ENCODE results near the gene EMID1. TPM values are rescaled to one million over a fixed set of nuclear protein-coding genes. Genes with fewer than 3 reads are reported as not detected.

EMID1 gene
- total RNA-seq, 2 experiments from 2014 or later = not detected

- no peaks in the 10 kb centered on the region for H3K36me3 Mint-ChIP-seq (ENCODE audit: low read depth)
- H3K27me3 Mint-ChIP-seq (ENCODE audit: low read depth) = peaks cover 44% of the 10 kb centered on the region
- H3K27ac Mint-ChIP-seq = no peak overlapping the region
- H3K4me1 Mint-ChIP-seq (ENCODE audit: low read depth) = peaks cover 20% of the 10 kb centered on the region
- CTCF ChIA-PET = interaction anchor here (1.1 kb wide), 1 partner anchor 53 kb away, joined by 3 read pairs; no protein-coding TSS in a partner anchor
- no peaks in the 10 kb centered on the region for H3K9me3 Mint-ChIP-seq (ENCODE audit: insufficient read depth)
- ATAC-seq = no peak
- POLR2A ChIA-PET = no interaction called here
- H3K4me3 Mint-ChIP-seq = no peak overlapping the region
- DNase-seq = no peak
These were observed 1.5 kb downstream of the EMID1 start for GRCh38 chr22:29207243-29207550.

GRCh38 chr22:29207562-29208501, 2.1 kb downstream of the EMID1 start:
- DNase-seq (no peak), ATAC-seq (no peak)
- Mint-ChIP-seq H3K4me1 (ENCODE audit: low read depth) (peaks cover 14% of the 10 kb centered on the region), H3K36me3 (ENCODE audit: low read depth) (no peaks in the 10 kb centered on the region), H3K9me3 (ENCODE audit: insufficient read depth) (no peaks in the 10 kb centered on the region), H3K27me3 (ENCODE audit: low read depth) (peaks cover 44% of the 10 kb centered on the region), H3K27ac (no peak overlapping the region), H3K4me3 (no peak overlapping the region)
- ChIA-PET CTCF (interaction anchor here (1.1 kb wide), 1 partner anchor 54 kb away, joined by 3 read pairs; no protein-coding TSS in a partner anchor), POLR2A (no interaction called here)

- POLR2A ChIA-PET = interaction anchor here (0.7 kb wide), 1 partner anchor 11 kb away, joined by 3 read pairs; no protein-coding TSS in a partner anchor
- DNase-seq = no peak
- CTCF ChIA-PET = no interaction called here
- no peak for ATAC-seq
- H3K27me3 Mint-ChIP-seq (ENCODE audit: low read depth) = peaks cover 43% of the 10 kb centered on the region
- H3K9me3 Mint-ChIP-seq (ENCODE audit: insufficient read depth) = no peaks in the 10 kb centered on the region
- peaks cover 9% of the 10 kb centered on the region for H3K4me1 Mint-ChIP-seq (ENCODE audit: low read depth)
- no peak overlapping the region for H3K27ac Mint-ChIP-seq
- H3K36me3 Mint-ChIP-seq (ENCODE audit: low read depth) = no peaks in the 10 kb centered on the region
- no peak overlapping the region for H3K4me3 Mint-ChIP-seq
These were observed 2.8 kb downstream of the EMID1 start for GRCh38 chr22:29208502-29208862.

GRCh38 chr22:29208879-29209623, 3.4 kb downstream of the EMID1 start:
- peaks cover 40% of the 10 kb centered on the region for H3K27me3 Mint-ChIP-seq (ENCODE audit: low read depth)
- no peaks in the 10 kb centered on the region for H3K36me3 Mint-ChIP-seq (ENCODE audit: low read depth)
- ChIA-PET POLR2A (interaction anchor here (0.7 kb wide), 1 partner anchor 11 kb away, joined by 3 read pairs; no protein-coding TSS in a partner anchor), CTCF (no interaction called here)
- H3K4me3 Mint-ChIP-seq = no peak overlapping the region
- H3K27ac Mint-ChIP-seq = no peak overlapping the region
- ATAC-seq (no peak), DNase-seq (no peak)
- peaks cover 5% of the 10 kb centered on the region for H3K4me1 Mint-ChIP-seq (ENCODE audit: low read depth)
- no peaks in the 10 kb centered on the region for H3K9me3 Mint-ChIP-seq (ENCODE audit: insufficient read depth)

GRCh38 chr22:29209624-29209929, 3.9 kb downstream of the EMID1 start:
- ChIA-PET CTCF (no interaction called here), POLR2A (interaction anchor here (0.9 kb wide), 1 partner anchor 59 kb away, joined by 3 read pairs; no protein-coding TSS in a partner anchor)
- Mint-ChIP-seq H3K27ac (no peak overlapping the region), H3K4me3 (no peak overlapping the region), H3K9me3 (ENCODE audit: insufficient read depth) (no peaks in the 10 kb centered on the region), H3K4me1 (ENCODE audit: low read depth) (peaks cover 2% of the 10 kb centered on the region), H3K36me3 (ENCODE audit: low read depth) (no peaks in the 10 kb centered on the region), H3K27me3 (ENCODE audit: low read depth) (peaks cover 35% of the 10 kb centered on the region)
- no peak for DNase-seq
- ATAC-seq = no peak

- ATAC-seq (no peak), DNase-seq (no peak)
- Mint-ChIP-seq H3K4me1 (ENCODE audit: low read depth) (peaks cover 2% of the 10 kb centered on the region), H3K9me3 (ENCODE audit: insufficient read depth) (no peaks in the 10 kb centered on the region), H3K27ac (no peak overlapping the region), H3K36me3 (ENCODE audit: low read depth) (no peaks in the 10 kb centered on the region), H3K27me3 (ENCODE audit: low read depth) (peaks cover 26% of the 10 kb centered on the region), H3K4me3 (no peak overlapping the region)
- CTCF ChIA-PET = no interaction called here
- POLR2A ChIA-PET = no interaction called here
These were observed 5.4 kb downstream of the EMID1 start for GRCh38 chr22:29211066-29211465.

- ChIA-PET CTCF (no interaction called here), POLR2A (no interaction called here)
- DNase-seq (no peak), ATAC-seq (no peak)
- Mint-ChIP-seq H3K36me3 (ENCODE audit: low read depth) (no peaks in the 10 kb centered on the region), H3K4me1 (ENCODE audit: low read depth) (no peaks in the 10 kb centered on the region), H3K9me3 (ENCODE audit: insufficient read depth) (no peaks in the 10 kb centered on the region), H3K4me3 (no peak overlapping the region), H3K27ac (no peak overlapping the region), H3K27me3 (ENCODE audit: low read depth) (peaks cover 23% of the 10 kb centered on the region)
These were observed 5.8 kb downstream of the EMID1 start for GRCh38 chr22:29211466-29211865.

GRCh38 chr22:29212743-29213142, 7.0 kb downstream of the EMID1 start:
- Mint-ChIP-seq H3K4me3 (no peak overlapping the region), H3K27me3 (ENCODE audit: low read depth) (peaks cover 11% of the 10 kb centered on the region), H3K4me1 (ENCODE audit: low read depth) (no peaks in the 10 kb centered on the region), H3K27ac (no peak overlapping the region), H3K36me3 (ENCODE audit: low read depth) (no peaks in the 10 kb centered on the region), H3K9me3 (ENCODE audit: insufficient read depth) (no peaks in the 10 kb centered on the region)
- ATAC-seq (no peak), DNase-seq (no peak)
- ChIA-PET CTCF (no interaction called here), POLR2A (interaction anchor here (1.1 kb wide), 1 partner anchor 9 kb away, joined by 3 read pairs; no protein-coding TSS in a partner anchor)

- POLR2A ChIA-PET = interaction anchor here (1.1 kb wide), 1 partner anchor 10 kb away, joined by 3 read pairs; no protein-coding TSS in a partner anchor
These were observed 7.8 kb downstream of the EMID1 start for GRCh38 chr22:29213493-29213892.

GRCh38 chr22:29214232-29214631, 8.5 kb downstream of the EMID1 start:
- H3K27me3 Mint-ChIP-seq (ENCODE audit: low read depth) = peaks cover 8% of the 10 kb centered on the region
- no peaks in the 10 kb centered on the region for H3K36me3 Mint-ChIP-seq (ENCODE audit: low read depth)
- POLR2A ChIA-PET = no interaction called here
- DNase-seq (no peak), ATAC-seq (no peak)
- H3K27ac Mint-ChIP-seq = no peak overlapping the region
- H3K9me3 Mint-ChIP-seq (ENCODE audit: insufficient read depth) = no peaks in the 10 kb centered on the region
- no peak overlapping the region for H3K4me3 Mint-ChIP-seq
- CTCF ChIA-PET = no interaction called here
- no peaks in the 10 kb centered on the region for H3K4me1 Mint-ChIP-seq (ENCODE audit: low read depth)

More at GRCh38 chr22:29213493-29213892, 7.8 kb downstream of the EMID1 start:
- CTCF ChIA-PET = no interaction called here
- DNase-seq (no peak), ATAC-seq (no peak)
- peaks cover 8% of the 10 kb centered on the region for H3K27me3 Mint-ChIP-seq (ENCODE audit: low read depth)
- H3K27ac Mint-ChIP-seq = no peak overlapping the region
- no peak overlapping the region for H3K4me3 Mint-ChIP-seq
- no peaks in the 10 kb centered on the region for H3K36me3 Mint-ChIP-seq (ENCODE audit: low read depth)
- H3K4me1 Mint-ChIP-seq (ENCODE audit: low read depth) = no peaks in the 10 kb centered on the region
- H3K9me3 Mint-ChIP-seq (ENCODE audit: insufficient read depth) = no peaks in the 10 kb centered on the region

GRCh38 chr22:29215012-29215860, 9.5 kb downstream of the EMID1 start:
- Mint-ChIP-seq H3K4me1 (ENCODE audit: low read depth) (no peaks in the 10 kb centered on the region), H3K4me3 (no peak overlapping the region), H3K27ac (no peak overlapping the region), H3K27me3 (ENCODE audit: low read depth) (peaks cover 11% of the 10 kb centered on the region), H3K36me3 (ENCODE audit: low read depth) (no peaks in the 10 kb centered on the region), H3K9me3 (ENCODE audit: insufficient read depth) (no peaks in the 10 kb centered on the region)
- POLR2A ChIA-PET = no interaction called here
- CTCF ChIA-PET = no interaction called here
- ATAC-seq (no peak), DNase-seq (no peak)

Data from activated CD8-positive, alpha-beta T cell treated with anti-CD3 and anti-CD28 coated beads, Interleukin-2, amount 10 ng/mL, durations not matched to agents 7 days and 5 days (primary cell).